Activated CD8-positive, alpha-beta memory T cell treated with anti-CD3 and anti-CD28 coated beads, Interleukin-2, amount 50 U/mL, for 24 hours (primary cell): ENCODE results near the gene PCBP3.
"Not testable (repeated sequence)": the region's sequence is repeated elsewhere in the genome, so short reads cannot be mapped to it uniquely, and the experiment has no call there.

Source experiments
- DNase-seq: peaks from one replicate; pipeline ENCODE4 v3.0.0-alpha.2; 2020; ENCODE audit errors: extremely low read depth

The PCBP3 gene

GRCh38 chr21:45892916-45893739 lies 249.6 kb downstream of the PCBP3 start:
- no peak for DNase-seq

DNA sequence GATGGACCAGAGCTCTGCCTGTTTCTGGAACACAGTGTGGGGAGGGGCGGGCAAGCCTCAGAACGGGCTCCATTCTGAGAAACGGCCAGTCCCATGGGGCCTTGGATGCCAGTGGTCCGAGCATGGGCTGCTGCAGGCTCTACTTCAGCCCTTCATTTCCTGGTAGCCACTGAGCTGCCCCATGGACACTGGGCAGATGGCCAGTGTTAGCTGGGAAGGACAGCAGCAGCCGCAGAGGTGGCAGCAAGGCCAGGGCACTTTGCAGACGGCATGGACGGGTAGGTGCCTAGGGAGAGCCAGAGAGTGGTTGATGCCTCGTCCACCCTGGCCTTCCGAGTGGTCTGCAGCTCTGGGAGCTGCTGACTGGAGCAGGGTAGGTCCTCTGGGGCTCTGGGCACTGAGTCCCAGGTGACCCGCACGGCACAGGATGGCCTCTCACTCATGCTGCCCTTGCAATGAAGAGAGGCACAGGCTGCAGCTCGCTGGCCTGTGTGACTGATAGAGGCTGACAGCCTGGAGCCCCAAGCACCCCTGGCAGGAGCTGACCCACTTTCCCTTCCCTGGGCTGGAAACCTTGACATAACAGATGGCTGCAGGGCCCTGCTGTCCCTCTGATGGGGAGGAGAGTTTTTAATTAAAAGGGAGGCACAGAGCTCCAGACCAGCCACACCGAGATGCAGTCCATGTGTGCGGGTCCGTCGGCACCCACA lies 250.4 kb downstream of the PCBP3 start:
- DNase-seq, result no peak

- DNase-seq, result no peak
Observed at GRCh38 chr21:45894450-45894825, 250.9 kb downstream of the PCBP3 start.

GRCh38 chr21:45894906-45895777 lies 251.6 kb downstream of the PCBP3 start:
- DNase-seq, result no peak

GRCh38 chr21:45895778-45896370 lies 252.3 kb downstream of the PCBP3 start:
- no peak for DNase-seq

GRCh38 chr21:45896431-45896830 lies 252.9 kb downstream of the PCBP3 start:
- DNase-seq, result not testable (repeated sequence)

GRCh38 chr21:45897191-45898027 lies 253.9 kb downstream of the PCBP3 start:
- DNase-seq, result no peak

DNA sequence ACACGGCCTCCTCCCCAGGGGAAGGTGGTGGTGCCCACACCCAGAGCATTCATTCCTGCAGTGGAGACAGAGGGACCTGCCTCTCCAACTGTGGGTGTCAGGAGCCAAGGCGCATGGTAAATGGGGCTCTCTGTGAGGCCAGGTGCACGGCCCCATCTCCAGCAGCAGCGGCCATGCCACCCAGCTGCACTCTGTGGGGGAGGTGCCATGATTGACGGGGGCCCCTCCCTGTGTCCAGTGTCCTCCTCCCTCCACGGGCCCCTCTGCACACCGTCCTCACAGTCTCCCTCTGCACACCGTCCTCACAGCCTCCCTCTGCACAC lies 254.5 kb downstream of the PCBP3 start:
- no peak for DNase-seq

GRCh38 chr21:45898781-45899180 lies 255.3 kb downstream of the PCBP3 start:
- no peak for DNase-seq

GRCh38 chr21:45899317-45900033 lies 255.9 kb downstream of the PCBP3 start:
- no peak for DNase-seq

DNA sequence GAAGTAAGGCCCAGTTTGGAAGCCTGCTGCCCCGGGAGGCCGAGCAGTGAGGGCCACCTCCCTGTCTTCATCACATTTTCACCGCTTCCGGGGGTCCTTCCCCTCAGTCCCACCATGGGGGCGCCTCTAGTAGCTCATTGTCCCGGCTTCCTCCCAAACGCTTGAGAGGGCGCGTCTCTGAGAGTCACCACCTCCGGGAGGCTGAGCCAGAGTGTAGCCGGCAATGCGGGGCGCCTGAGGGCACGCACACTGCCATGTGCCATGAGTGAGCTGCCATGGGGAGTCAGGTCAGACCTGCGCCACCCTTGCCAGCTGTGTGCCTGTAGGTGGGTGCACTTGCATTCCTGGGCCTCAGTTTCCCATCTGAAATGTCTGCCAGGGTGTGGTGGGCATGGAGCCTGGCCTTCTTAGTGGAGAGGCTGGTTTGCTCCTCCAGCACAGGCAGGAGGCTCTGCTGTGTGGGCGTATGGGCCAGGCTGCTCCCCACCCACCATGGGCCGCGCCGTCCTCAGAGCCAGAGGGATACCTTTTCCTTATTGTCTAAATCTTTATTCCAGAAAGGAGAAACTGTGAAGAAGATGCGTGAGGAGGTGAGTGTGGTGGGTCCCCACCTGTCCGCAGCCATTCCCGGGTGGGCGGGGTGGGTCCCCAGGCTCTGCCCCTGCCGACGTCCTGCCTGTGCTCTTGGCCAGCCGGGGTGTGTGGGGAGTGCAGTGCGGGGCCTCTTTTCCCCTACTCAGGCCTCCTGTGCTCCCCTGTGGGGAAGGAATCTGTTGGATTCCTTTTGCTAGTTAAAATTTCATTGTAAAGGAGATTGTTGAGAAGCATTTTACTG lies 256.7 kb downstream of the PCBP3 start:
- DNase-seq, result no peak

DNA sequence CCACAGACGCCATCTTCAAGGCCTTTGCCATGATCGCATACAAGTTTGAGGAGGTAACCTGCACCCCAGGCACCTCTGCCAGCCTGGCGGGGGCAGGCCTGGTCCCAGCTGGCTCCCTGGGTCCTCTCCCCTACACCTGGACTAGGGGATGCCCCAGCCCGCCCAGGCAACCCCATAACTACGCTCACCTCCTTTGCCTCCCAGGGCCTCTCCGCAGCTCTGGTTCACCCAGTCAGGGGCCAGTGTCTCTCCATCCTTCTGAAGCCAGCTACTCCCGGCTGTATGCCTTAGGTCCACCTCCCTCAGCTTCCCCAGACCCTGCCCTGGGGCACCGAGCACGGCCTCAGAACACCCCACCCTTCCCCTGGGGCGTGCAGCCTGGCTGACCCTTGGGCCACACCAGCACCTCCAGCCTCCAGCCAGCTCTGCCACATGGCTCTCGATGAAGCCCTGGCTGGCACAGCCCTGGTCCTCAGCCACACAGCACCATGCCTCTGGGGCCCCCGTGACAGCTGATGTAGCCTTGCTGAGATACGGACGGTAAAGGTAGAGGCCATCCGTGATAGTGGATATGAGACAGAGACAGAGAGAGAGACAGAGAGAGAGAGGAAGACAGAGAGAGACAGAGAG lies 257.7 kb downstream of the PCBP3 start:
- DNase-seq, result no peak

DNA sequence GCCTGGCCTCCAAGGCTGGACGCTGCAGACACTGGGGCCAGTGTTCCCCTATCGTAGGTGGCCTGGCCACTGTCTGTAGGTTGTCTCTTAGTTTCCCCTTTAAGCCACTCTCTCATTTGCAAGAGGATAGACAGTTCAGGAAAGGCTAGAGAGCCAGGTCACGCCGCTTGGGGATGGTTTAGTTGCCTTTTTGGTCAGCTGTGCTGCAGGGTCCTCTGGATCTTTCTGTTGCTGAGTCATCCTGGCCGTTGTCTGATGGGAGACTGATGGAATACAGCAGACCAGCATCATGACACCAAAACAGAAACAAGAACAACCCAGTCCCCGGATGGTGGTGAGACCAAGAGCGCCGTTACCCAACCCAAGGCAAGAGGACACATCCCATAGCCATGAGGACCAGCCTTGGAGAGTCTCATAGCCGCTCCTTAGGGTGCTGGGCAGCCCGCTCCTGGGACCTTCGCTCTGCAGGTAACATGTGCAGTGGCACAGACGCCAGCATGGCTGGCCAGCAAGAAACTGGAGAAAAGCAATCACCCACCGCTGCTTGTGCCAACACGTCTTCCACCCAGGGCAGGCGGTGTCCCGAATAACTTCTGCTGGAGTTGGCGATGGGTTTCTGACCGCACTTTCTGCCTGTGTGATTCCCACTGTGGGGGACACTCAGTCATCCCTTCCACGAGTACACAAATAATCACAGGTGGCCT lies 258.9 kb downstream of the PCBP3 start:
- DNase-seq, result no peak

GRCh38 chr21:45905196-45905595 lies 261.7 kb downstream of the PCBP3 start:
- DNase-seq, result no peak

DNA sequence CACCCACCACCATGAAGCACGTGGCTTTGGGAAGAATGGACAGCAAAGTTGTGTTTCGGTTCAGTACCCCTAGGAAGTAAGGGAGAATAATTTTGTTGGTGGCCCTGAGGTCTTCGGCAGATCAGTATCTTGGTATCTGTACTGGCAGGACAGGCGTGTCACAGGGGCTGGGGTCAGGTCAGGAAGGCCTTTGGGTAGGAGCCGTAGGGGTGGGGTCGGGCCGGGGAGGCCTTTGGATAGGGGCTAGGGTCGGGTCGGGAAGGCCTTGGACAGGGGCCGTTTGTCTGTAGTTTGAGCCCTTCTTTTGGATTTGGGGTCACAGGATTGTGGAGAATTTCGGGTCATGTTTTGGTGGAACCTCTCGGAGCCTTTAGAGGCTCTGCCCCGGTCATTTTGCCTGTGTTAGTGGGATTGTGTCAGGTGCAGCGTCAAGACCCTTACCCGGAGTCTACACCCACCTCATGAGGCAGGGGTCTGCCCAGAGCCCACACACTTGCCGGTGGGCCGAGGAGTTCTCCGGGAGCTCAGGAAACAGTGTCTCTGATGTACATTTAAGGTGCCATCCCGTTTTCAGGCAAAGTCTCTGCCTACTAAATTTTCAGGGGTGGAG lies 262.8 kb downstream of the PCBP3 start:
- no peak for DNase-seq

DNA sequence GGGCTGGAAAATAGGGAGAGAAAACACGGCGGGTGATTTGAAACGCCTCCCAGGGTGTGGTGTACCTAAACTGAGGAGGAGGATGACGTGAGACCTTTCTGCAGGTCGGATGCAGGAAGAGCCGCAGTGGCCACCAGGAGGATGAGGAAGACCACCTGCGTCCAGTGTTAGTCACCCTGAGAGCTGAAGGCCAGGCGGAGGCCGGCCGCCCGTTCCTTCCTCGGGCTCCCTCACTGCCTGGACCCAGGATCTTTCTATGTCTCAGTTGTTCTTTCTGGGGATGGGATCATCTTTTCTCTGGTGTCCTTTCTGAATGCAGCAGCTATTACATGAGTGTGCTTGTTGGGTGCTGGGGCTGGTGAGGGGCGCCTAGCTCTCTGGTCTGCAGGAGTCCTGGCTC lies 263.3 kb downstream of the PCBP3 start:
- no peak for DNase-seq

- no peak for DNase-seq
Observed at GRCh38 chr21:45908536-45909237, 265.2 kb downstream of the PCBP3 start.
